HEK293 (cell line): ENCODE data around the gene SAMD14.

ENCODE experiments used
- CTCF ChIA-PET: fragments of 350-600 bp; formaldehyde crosslinking; extraction: SDS; loops from one replicate; lab custom pipeline; 2021; ENCODE audit warnings: antibody characterized with exemption; lab: Yijun Ruan, JAX
- POLR2A ChIA-PET: fragments of 300-600 bp; formaldehyde crosslinking; extraction: SDS; loops from one replicate; lab custom pipeline; 2020; ENCODE audit warnings: antibody characterized with exemption, inconsistent platforms; lab: Yijun Ruan, JAX
- H3K27ac ChIP-seq: fragments of 200-500 bp; sonication (Bioruptor generic); 2 replicates; pipeline ENCODE4 v1.5.1; 2014; ENCODE audit warnings: low read depth, low read length, control low read depth, inconsistent platforms; ENCODE audit errors: extremely low read depth
- H3K36me3 ChIP-seq, 2 experiments: fragments of 200-500 bp in 1 of 2; sonication (Bioruptor generic) in 1 of 2; 1 replicate in 1 of 2; 2 replicates in 1 of 2; pipeline ENCODE4 v1.5.1; 2014 to 2017; ENCODE audit warnings: inconsistent platforms in 2 of 2, low read length in 2 of 2; ENCODE audit not compliant: control insufficient read depth in 2 of 2, insufficient read depth in 1 of 2
- H3K4me1 ChIP-seq: fragments of 200-500 bp; sonication (Bioruptor generic); 2 replicates; pipeline ENCODE4 v1.5.1; 2014; ENCODE audit warnings: mild to moderate bottlenecking, low read length, inconsistent platforms; ENCODE audit not compliant: control insufficient read depth, insufficient read depth
- H3K4me3 ChIP-seq: 2 replicates; pipeline ENCODE4 v1.5.1; 2011; ENCODE audit warnings: low read depth, mild to moderate bottlenecking, control low read depth, low read length, moderate library complexity
- H3K9me3 ChIP-seq: fragments of 200-500 bp; sonication (Bioruptor generic); 2 replicates; pipeline ENCODE4 v1.5.1; 2014; ENCODE audit warnings: low read depth, low read length, inconsistent platforms; ENCODE audit not compliant: control insufficient read depth, insufficient read depth
- GLIS1 ChIP-seq: fragments of 450-650 bp; formaldehyde crosslinking; IDR thresholded peaks from 2 replicates; pipeline ENCODE4 v1.5.1; 2016; ENCODE audit warnings: missing biosample characterization, missing genetic modification characterization
- KLF1 ChIP-seq: fragments of 450-650 bp; formaldehyde crosslinking; IDR thresholded peaks from 2 replicates; pipeline ENCODE4 v1.5.1; 2016; ENCODE audit warnings: missing biosample characterization, missing genetic modification characterization
- KLF10 ChIP-seq: fragments of 450-650 bp; IDR thresholded peaks from 2 replicates; pipeline ENCODE4 v1.5.1; 2018; ENCODE audit warnings: missing biosample characterization, mild to moderate bottlenecking, missing genetic modification characterization
- SP3 ChIP-seq: fragments of 450-650 bp; formaldehyde crosslinking; IDR thresholded peaks from 2 replicates; pipeline ENCODE4 v1.5.1; 2016; ENCODE audit warnings: missing biosample characterization, missing genetic modification characterization
- YY2 ChIP-seq: fragments of 450-650 bp; formaldehyde crosslinking; IDR thresholded peaks from 2 replicates; pipeline ENCODE4 v1.5.1; 2016; ENCODE audit warnings: missing biosample characterization, missing genetic modification characterization
- ZBTB20 ChIP-seq: fragments of 450-650 bp; formaldehyde crosslinking; IDR thresholded peaks from 2 replicates; pipeline ENCODE4 v1.5.1; 2016; ENCODE audit warnings: missing biosample characterization, missing genetic modification characterization
- ZNF138 ChIP-seq: fragments of 450-650 bp; formaldehyde crosslinking; IDR thresholded peaks from 2 replicates; pipeline ENCODE4 v1.5.1; 2016; ENCODE audit warnings: missing biosample characterization, missing genetic modification characterization, borderline replicate concordance
- ZNF140 ChIP-seq: fragments of 450-650 bp; formaldehyde crosslinking; IDR thresholded peaks from 2 replicates; pipeline ENCODE4 v1.5.1; 2016; ENCODE audit warnings: missing biosample characterization, missing genetic modification characterization
- ZNF174 ChIP-seq: fragments of 450-650 bp; formaldehyde crosslinking; IDR thresholded peaks from 2 replicates; pipeline ENCODE4 v1.5.0; 2017; ENCODE audit warnings: missing biosample characterization, mild to moderate bottlenecking, missing genetic modification characterization
- ZNF202 ChIP-seq: fragments of 450-650 bp; formaldehyde crosslinking; IDR thresholded peaks from 2 replicates; pipeline ENCODE4 v1.5.1; 2016; ENCODE audit warnings: missing biosample characterization, missing genetic modification characterization, borderline replicate concordance
- ZNF239 ChIP-seq: fragments of 450-650 bp; formaldehyde crosslinking; IDR thresholded peaks from 2 replicates; pipeline ENCODE4 v1.5.1; 2016; ENCODE audit warnings: missing biosample characterization, missing genetic modification characterization
- ZNF335 ChIP-seq: fragments of 450-650 bp; formaldehyde crosslinking; conservative IDR thresholded peaks from 2 replicates; pipeline ENCODE4 v1.5.1; 2016; ENCODE audit warnings: missing biosample characterization, missing genetic modification characterization
- ZNF473 ChIP-seq: fragments of 450-650 bp; formaldehyde crosslinking; IDR thresholded peaks from 2 replicates; pipeline ENCODE4 v1.5.1; 2017; ENCODE audit warnings: missing biosample characterization, missing genetic modification characterization
- ZNF514 ChIP-seq: fragments of 450-650 bp; formaldehyde crosslinking; IDR thresholded peaks from 2 replicates; pipeline ENCODE4 v1.5.1; 2016; ENCODE audit warnings: missing biosample characterization, missing genetic modification characterization
- ZNF549 ChIP-seq: fragments of 450-650 bp; IDR thresholded peaks from 2 replicates; pipeline ENCODE4 v1.5.1; 2018; ENCODE audit warnings: missing biosample characterization, missing genetic modification characterization, mild to moderate bottlenecking, inconsistent platforms, moderate library complexity
- ZNF558 ChIP-seq: fragments of 450-650 bp; formaldehyde crosslinking; IDR thresholded peaks from 2 replicates; pipeline ENCODE4 v1.5.1; 2016; ENCODE audit warnings: missing biosample characterization, missing genetic modification characterization
- ZNF626 ChIP-seq: fragments of 450-650 bp; sonication (Bioruptor Pico); formaldehyde crosslinking; IDR thresholded peaks from 2 replicates; pipeline ENCODE4 v1.5.1; 2018; ENCODE audit warnings: missing biosample characterization, missing genetic modification characterization, inconsistent platforms
- ZSCAN30 ChIP-seq: fragments of 450-650 bp; IDR thresholded peaks from 2 replicates; pipeline ENCODE4 v1.5.1; 2018; ENCODE audit warnings: missing biosample characterization, mild to moderate bottlenecking, missing genetic modification characterization, moderate library complexity
- TF ChIP-seq, protein P1 (sequence below): fragments of 450-650 bp; formaldehyde crosslinking; IDR thresholded peaks from 2 replicates; pipeline ENCODE4 v1.5.1; 2016; ENCODE audit warnings: missing biosample characterization, missing genetic modification characterization
- TF ChIP-seq, protein P2 (sequence below): fragments of 450-650 bp; formaldehyde crosslinking; IDR thresholded peaks from 2 replicates; pipeline ENCODE4 v1.5.1; 2017; ENCODE audit warnings: missing biosample characterization, missing genetic modification characterization
- TF ChIP-seq, protein P3 (sequence below): fragments of 450-650 bp; formaldehyde crosslinking; IDR thresholded peaks from 2 replicates; pipeline ENCODE4; 2016; ENCODE audit warnings: missing biosample characterization, missing genetic modification characterization
- TF ChIP-seq, protein P4 (sequence below): fragments of 450-650 bp; formaldehyde crosslinking; IDR thresholded peaks from 2 replicates; pipeline ENCODE4 v1.5.1; 2016; ENCODE audit warnings: missing biosample characterization, missing genetic modification characterization, low read depth
- TF ChIP-seq, protein P5 (sequence below): fragments of 450-650 bp; formaldehyde crosslinking; IDR thresholded peaks from 2 replicates; pipeline ENCODE4 v1.5.1; 2016; ENCODE audit warnings: missing biosample characterization, missing genetic modification characterization

The SAMD14 gene

DNA sequence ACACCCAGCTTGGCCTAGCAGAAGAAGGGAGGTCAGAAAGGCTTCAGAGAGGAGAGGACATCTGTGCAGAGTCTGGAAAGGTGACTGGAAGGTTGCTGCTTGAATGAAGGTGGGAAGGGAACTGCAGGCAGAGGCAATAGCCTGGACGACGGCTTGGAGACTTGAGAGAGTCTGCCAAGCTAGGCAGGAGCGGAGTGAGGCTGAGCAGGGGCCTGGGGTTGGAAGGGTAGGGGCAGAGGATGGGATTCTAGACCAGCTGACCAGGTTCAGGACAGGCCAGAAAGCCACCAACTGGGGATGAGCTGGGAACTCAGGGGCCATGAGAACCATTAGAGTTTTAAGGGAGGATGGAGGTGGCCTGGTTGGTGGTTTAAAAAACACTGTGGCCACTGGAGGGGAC lies 35.5 kb upstream of the SAMD14 start:
- TF ChIP-seq ZNF140 (tag by site-specific recombination) (no peak), ZNF335 (tag by site-specific recombination) (no peak), ZNF138 (tag by site-specific recombination) (no peak), GLIS1 (tag by site-specific recombination) (no peak), ZNF626 (tag by site-specific recombination) (no peak), ZNF202 (tag by site-specific recombination) (no peak), ZNF549 (tag by site-specific recombination) (no peak), ZSCAN30 (tag by site-specific recombination) (no peak)
- TF ChIP-seq, protein P1, sequence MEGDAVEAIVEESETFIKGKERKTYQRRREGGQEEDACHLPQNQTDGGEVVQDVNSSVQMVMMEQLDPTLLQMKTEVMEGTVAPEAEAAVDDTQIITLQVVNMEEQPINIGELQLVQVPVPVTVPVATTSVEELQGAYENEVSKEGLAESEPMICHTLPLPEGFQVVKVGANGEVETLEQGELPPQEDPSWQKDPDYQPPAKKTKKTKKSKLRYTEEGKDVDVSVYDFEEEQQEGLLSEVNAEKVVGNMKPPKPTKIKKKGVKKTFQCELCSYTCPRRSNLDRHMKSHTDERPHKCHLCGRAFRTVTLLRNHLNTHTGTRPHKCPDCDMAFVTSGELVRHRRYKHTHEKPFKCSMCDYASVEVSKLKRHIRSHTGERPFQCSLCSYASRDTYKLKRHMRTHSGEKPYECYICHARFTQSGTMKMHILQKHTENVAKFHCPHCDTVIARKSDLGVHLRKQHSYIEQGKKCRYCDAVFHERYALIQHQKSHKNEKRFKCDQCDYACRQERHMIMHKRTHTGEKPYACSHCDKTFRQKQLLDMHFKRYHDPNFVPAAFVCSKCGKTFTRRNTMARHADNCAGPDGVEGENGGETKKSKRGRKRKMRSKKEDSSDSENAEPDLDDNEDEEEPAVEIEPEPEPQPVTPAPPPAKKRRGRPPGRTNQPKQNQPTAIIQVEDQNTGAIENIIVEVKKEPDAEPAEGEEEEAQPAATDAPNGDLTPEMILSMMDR (tag by site-specific recombination), result no peak
- H3K4me1 ChIP-seq, result no peaks in the 10 kb centered on the region
- H3K4me3 ChIP-seq, result no peak overlapping the region
- no peak overlapping the region for H3K27ac ChIP-seq
- ChIA-PET CTCF (interaction anchor here (0.6 to 7.4 kb wide), 14 partner anchors 9 to 131 kb away, joined by 3 to 106 read pairs (median 5); no protein-coding TSS in a partner anchor), POLR2A (interaction anchor here (1.3 kb wide), 1 partner anchor 13 kb away, joined by 8 read pairs; no protein-coding TSS in a partner anchor)
- no peaks in the 10 kb centered on the region for H3K9me3 ChIP-seq
- H3K36me3 ChIP-seq, result no peaks in the 10 kb centered on the region

DNA sequence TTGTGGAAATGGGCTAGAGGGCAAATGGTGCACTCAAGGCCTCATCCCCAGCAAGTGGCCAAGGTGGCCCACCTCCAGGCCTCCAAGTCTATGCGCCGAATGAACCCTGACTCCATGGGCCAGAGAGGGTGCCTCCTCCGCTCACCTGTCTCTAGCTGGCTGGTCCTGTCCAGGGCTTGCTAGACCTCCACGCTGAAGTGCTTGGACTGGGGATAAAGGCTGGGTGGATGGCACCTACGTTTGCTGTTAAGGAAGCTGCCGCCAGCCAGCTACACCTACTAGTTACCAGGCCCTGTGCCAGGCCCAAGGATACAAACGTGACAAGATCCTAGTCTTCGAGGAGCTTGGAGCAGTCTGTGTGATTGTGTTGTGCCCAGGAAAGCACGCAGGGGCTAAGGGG lies 35.1 kb upstream of the SAMD14 start:
- ChIA-PET CTCF (interaction anchor here (0.5 to 7.4 kb wide), 15 partner anchors 10 to 151 kb away, joined by 3 to 106 read pairs (median 5); no protein-coding TSS in a partner anchor), POLR2A (interaction anchor here (1.3 kb wide), 1 partner anchor 13 kb away, joined by 8 read pairs; no protein-coding TSS in a partner anchor)
- no peak overlapping the region for H3K4me3 ChIP-seq
- H3K36me3 ChIP-seq, result no peaks in the 10 kb centered on the region
- no peak for TF ChIP-seq ZNF558 (tag by site-specific recombination)
- H3K27ac ChIP-seq, result no peak overlapping the region
- no peaks in the 10 kb centered on the region for H3K4me1 ChIP-seq
- H3K9me3 ChIP-seq, result no peaks in the 10 kb centered on the region

DNA sequence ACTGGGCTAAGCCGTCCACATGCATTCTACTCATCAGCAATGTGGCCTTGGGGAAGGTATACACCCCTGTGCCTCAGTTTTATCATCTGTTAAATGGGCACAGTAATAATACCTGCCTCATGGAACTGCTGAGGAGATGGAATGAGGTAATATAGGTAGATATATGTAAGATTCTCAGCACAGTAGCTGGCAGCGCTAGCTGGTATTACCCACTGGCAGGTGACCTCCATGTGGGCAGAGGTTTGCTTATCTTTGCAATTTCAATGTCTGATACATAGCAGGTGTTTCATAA lies 34.7 kb upstream of the SAMD14 start:
- H3K36me3 ChIP-seq, result no peaks in the 10 kb centered on the region
- H3K27ac ChIP-seq, result no peak overlapping the region
- CTCF ChIA-PET, result interaction anchor here (0.5 to 7.4 kb wide), 11 partner anchors 10 to 152 kb away, joined by 3 to 106 read pairs (median 6); no protein-coding TSS in a partner anchor
- H3K4me1 ChIP-seq, result no peaks in the 10 kb centered on the region
- no peak overlapping the region for H3K4me3 ChIP-seq
- no peaks in the 10 kb centered on the region for H3K9me3 ChIP-seq
- POLR2A ChIA-PET, result interaction anchor here (1.3 kb wide), 1 partner anchor 13 kb away, joined by 8 read pairs; no protein-coding TSS in a partner anchor
- TF ChIP-seq KLF1 (tag by site-specific recombination) (no peak), ZNF239 (tag by site-specific recombination) (no peak), ZNF335 (tag by site-specific recombination) (no peak), KLF10 (tag by site-specific recombination) (no peak), SP3 (tag by site-specific recombination) (no peak), ZNF174 (tag by site-specific recombination) (no peak), ZBTB20 (no peak), ZNF514 (tag by site-specific recombination) (no peak), ZNF473 (tag by site-specific recombination) (no peak), YY2 (no peak), ZNF558 (tag by site-specific recombination) (no peak)
- TF ChIP-seq, protein P2, sequence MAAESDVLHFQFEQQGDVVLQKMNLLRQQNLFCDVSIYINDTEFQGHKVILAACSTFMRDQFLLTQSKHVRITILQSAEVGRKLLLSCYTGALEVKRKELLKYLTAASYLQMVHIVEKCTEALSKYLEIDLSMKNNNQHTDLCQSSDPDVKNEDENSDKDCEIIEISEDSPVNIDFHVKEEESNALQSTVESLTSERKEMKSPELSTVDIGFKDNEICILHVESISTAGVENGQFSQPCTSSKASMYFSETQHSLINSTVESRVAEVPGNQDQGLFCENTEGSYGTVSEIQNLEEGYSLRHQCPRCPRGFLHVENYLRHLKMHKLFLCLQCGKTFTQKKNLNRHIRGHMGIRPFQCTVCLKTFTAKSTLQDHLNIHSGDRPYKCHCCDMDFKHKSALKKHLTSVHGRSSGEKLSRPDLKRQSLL, result no peak
- TF ChIP-seq, protein P3, sequence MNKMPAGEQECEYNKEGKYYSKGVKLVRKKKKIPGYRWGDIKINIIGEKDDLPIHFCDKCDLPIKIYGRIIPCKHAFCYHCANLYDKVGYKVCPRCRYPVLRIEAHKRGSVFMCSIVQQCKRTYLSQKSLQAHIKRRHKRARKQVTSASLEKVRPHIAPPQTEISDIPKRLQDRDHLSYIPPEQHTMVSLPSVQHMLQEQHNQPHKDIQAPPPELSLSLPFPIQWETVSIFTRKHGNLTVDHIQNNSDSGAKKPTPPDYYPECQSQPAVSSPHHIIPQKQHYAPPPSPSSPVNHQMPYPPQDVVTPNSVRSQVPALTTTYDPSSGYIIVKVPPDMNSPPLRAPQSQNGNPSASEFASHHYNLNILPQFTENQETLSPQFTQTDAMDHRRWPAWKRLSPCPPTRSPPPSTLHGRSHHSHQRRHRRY (tag by site-specific recombination), result no peak
- TF ChIP-seq, protein P4, sequence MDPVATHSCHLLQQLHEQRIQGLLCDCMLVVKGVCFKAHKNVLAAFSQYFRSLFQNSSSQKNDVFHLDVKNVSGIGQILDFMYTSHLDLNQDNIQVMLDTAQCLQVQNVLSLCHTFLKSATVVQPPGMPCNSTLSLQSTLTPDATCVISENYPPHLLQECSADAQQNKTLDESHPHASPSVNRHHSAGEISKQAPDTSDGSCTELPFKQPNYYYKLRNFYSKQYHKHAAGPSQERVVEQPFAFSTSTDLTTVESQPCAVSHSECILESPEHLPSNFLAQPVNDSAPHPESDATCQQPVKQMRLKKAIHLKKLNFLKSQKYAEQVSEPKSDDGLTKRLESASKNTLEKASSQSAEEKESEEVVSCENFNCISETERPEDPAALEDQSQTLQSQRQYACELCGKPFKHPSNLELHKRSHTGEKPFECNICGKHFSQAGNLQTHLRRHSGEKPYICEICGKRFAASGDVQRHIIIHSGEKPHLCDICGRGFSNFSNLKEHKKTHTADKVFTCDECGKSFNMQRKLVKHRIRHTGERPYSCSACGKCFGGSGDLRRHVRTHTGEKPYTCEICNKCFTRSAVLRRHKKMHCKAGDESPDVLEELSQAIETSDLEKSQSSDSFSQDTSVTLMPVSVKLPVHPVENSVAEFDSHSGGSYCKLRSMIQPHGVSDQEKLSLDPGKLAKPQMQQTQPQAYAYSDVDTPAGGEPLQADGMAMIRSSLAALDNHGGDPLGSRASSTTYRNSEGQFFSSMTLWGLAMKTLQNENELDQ (tag by site-specific recombination), result no peak
- TF ChIP-seq, protein P5, sequence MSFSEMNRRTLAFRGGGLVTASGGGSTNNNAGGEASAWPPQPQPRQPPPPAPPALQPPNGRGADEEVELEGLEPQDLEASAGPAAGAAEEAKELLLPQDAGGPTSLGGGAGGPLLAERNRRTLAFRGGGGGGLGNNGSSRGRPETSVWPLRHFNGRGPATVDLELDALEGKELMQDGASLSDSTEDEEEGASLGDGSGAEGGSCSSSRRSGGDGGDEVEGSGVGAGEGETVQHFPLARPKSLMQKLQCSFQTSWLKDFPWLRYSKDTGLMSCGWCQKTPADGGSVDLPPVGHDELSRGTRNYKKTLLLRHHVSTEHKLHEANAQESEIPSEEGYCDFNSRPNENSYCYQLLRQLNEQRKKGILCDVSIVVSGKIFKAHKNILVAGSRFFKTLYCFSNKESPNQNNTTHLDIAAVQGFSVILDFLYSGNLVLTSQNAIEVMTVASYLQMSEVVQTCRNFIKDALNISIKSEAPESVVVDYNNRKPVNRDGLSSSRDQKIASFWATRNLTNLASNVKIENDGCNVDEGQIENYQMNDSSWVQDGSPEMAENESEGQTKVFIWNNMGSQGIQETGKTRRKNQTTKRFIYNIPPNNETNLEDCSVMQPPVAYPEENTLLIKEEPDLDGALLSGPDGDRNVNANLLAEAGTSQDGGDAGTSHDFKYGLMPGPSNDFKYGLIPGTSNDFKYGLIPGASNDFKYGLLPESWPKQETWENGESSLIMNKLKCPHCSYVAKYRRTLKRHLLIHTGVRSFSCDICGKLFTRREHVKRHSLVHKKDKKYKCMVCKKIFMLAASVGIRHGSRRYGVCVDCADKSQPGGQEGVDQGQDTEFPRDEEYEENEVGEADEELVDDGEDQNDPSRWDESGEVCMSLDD (tag by site-specific recombination), result no peak
